Measurements from ENCODE around the gene EIF4E.
"Not testable (repeated sequence)": the region's sequence is repeated elsewhere in the genome, so short reads cannot be mapped to it uniquely, and the experiment has no call there.

Gene EIF4E

GRCh38 chr4:98872120-98872906, 56.6 kb downstream of the EIF4E start:
- not testable (repeated sequence) for DNase-seq

GRCh38 chr4:98867648-98868047, 61.3 kb downstream of the EIF4E start:
- no peak for DNase-seq

GRCh38 chr4:98865059-98865458, 63.9 kb downstream of the EIF4E start:
- DNase-seq, result no peak

- DNase-seq, result no peak
These were observed 64.4 kb downstream of the EIF4E start for GRCh38 chr4:98864560-98864959.

- DNase-seq, result no peak
These were observed 66.6 kb downstream of the EIF4E start for GRCh38 chr4:98862371-98862770.

GRCh38 chr4:98861100-98861884, 67.6 kb downstream of the EIF4E start:
- DNase-seq, result no peak

GRCh38 chr4:98851806-98852205, 77.1 kb downstream of the EIF4E start:
- no peak for DNase-seq

- DNase-seq, result no peak
These were observed 78.0 kb downstream of the EIF4E start for GRCh38 chr4:98850937-98851336.

- no peak for DNase-seq
These were observed 80.5 kb downstream of the EIF4E start for GRCh38 chr4:98848448-98848847.

GRCh38 chr4:98845960-98846359, 83.0 kb downstream of the EIF4E start:
- DNase-seq, result no peak

GRCh38 chr4:98842917-98843316, 86.0 kb downstream of the EIF4E start:
- not testable (repeated sequence) for DNase-seq

- DNase-seq, result no peak
These were observed 89.8 kb downstream of the EIF4E start for GRCh38 chr4:98838977-98839618.

- DNase-seq, result no peak
These were observed 90.4 kb downstream of the EIF4E start for GRCh38 chr4:98838531-98838930.

- no peak for DNase-seq
These were observed 95.5 kb downstream of the EIF4E start for GRCh38 chr4:98833384-98833783.

GRCh38 chr4:98831036-98831435, 97.9 kb downstream of the EIF4E start:
- DNase-seq, result not testable (repeated sequence)
